ENCODE data around the gene PINK1.

- TF ChIP-seq, protein P1, sequence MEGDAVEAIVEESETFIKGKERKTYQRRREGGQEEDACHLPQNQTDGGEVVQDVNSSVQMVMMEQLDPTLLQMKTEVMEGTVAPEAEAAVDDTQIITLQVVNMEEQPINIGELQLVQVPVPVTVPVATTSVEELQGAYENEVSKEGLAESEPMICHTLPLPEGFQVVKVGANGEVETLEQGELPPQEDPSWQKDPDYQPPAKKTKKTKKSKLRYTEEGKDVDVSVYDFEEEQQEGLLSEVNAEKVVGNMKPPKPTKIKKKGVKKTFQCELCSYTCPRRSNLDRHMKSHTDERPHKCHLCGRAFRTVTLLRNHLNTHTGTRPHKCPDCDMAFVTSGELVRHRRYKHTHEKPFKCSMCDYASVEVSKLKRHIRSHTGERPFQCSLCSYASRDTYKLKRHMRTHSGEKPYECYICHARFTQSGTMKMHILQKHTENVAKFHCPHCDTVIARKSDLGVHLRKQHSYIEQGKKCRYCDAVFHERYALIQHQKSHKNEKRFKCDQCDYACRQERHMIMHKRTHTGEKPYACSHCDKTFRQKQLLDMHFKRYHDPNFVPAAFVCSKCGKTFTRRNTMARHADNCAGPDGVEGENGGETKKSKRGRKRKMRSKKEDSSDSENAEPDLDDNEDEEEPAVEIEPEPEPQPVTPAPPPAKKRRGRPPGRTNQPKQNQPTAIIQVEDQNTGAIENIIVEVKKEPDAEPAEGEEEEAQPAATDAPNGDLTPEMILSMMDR (IDR thresholded peaks at IDR 0.05; ENCODE audit: low read depth, low read length, poor library complexity, severe bottlenecking), result no peak
- TF ChIP-seq EZH2phosphoT487 (IDR thresholded peaks at IDR 0.05; ENCODE audit: borderline replicate concordance, low read length), result no peak
Observed at GRCh38 chr1:20597650-20598049, 35.6 kb upstream of the PINK1 start.

All from DOHH2 (cell line).